HL-60 (cell line): Measurements from ENCODE around the gene BRAT1.

ENCODE experiments used
- DNase-seq, 2 experiments: peaks; one replicate each; pipeline ENCODE4 v3.0.0-alpha.2; 2010 to 2020; ENCODE audit warnings: low read depth in 1 of 2, low spot score in 1 of 2
- H3K27ac ChIP-seq: fragments of 250-450 bp; sonication (Bioruptor Pico); replicated peaks from 2 replicates; pipeline ENCODE4 v1.5.1; 2020; ENCODE audit warnings: mild to moderate bottlenecking, moderate library complexity
- H3K27me3 ChIP-seq: fragments of 250-450 bp; sonication (Bioruptor Pico); 2 replicates; pipeline ENCODE4 v1.5.1; 2021; ENCODE audit warnings: mild to moderate bottlenecking, moderate library complexity; ENCODE audit not compliant: insufficient read depth, poor library complexity, severe bottlenecking
- H3K4me3 ChIP-seq: replicated peaks from 2 replicates; pipeline ENCODE4 v1.5.1; 2011; ENCODE audit warnings: mild to moderate bottlenecking, control low read depth, low read length; ENCODE audit not compliant: insufficient read depth
- CTCF ChIP-seq: IDR thresholded peaks from one replicate; pipeline ENCODE4 v1.5.1; 2011; ENCODE audit warnings: low read length, control low read depth, inconsistent platforms; ENCODE audit not compliant: insufficient read depth
- GABPA ChIP-seq: IDR thresholded peaks from 2 replicates; pipeline ENCODE4 v1.6.1; 2012; ENCODE audit warnings: low read depth
- POLR2AphosphoS5 ChIP-seq: IDR thresholded peaks from 2 replicates; pipeline ENCODE4 v1.6.1; 2012; ENCODE audit warnings: low read depth
- REST ChIP-seq: IDR thresholded peaks from 2 replicates; pipeline ENCODE4 v1.6.1; 2012; ENCODE audit warnings: low read depth; ENCODE audit not compliant: insufficient replicate concordance
- SPI1 ChIP-seq: IDR thresholded peaks from 2 replicates; pipeline ENCODE4 v1.6.1; 2012; ENCODE audit warnings: low read depth, mild to moderate bottlenecking, borderline replicate concordance

BRAT1 gene

GRCh38 chr7:2573761-2574160 is 18.4 kb upstream of the BRAT1 start:
- no peak for DNase-seq
- TF ChIP-seq SPI1 (no peak), CTCF (no peak), GABPA (no peak), REST (no peak), POLR2AphosphoS5 (no peak)
- Histone ChIP-seq H3K27me3 (no peaks in the 10 kb centered on the region), H3K27ac (no peak overlapping the region), H3K4me3 (no peak overlapping the region)

- Histone ChIP-seq H3K27ac (no peak overlapping the region), H3K4me3 (no peak overlapping the region), H3K27me3 (no peaks in the 10 kb centered on the region)
- no peak for DNase-seq
- TF ChIP-seq REST: no peak
- no peak for TF ChIP-seq SPI1
- TF ChIP-seq GABPA: no peak
- no peak for TF ChIP-seq CTCF
- no peak for TF ChIP-seq POLR2AphosphoS5
Observed at GRCh38 chr7:2572101-2572842, 16.9 kb upstream of the BRAT1 start.

- no peaks in the 10 kb centered on the region for H3K27me3 ChIP-seq
- no peak for DNase-seq
- no peak overlapping the region for H3K4me3 ChIP-seq
- no peak overlapping the region for H3K27ac ChIP-seq
- TF ChIP-seq REST (no peak), GABPA (no peak), CTCF (no peak), SPI1 (no peak), POLR2AphosphoS5 (no peak)
Observed at GRCh38 chr7:2571409-2571808, 16.1 kb upstream of the BRAT1 start.
